ENCODE results near the gene THAP12. TPM values are rescaled to one million over a fixed set of nuclear protein-coding genes. Genes with fewer than 3 reads are reported as not detected.

Gene THAP12
- total RNA-seq, 1 donor from 2014 or later = 58.4 TPM

- no peak for DNase-seq (ENCODE audit: low spot score in 2 of 2, unreplicated experiment in 2 of 2)
- H3K27me3 Mint-ChIP-seq (ENCODE audit: low read depth) = peaks cover 38% of the 10 kb centered on the region
- H3K36me3 Mint-ChIP-seq = no peaks in the 10 kb centered on the region
- peaks cover 8% of the 10 kb centered on the region for H3K4me1 Mint-ChIP-seq
- no peak overlapping the region for H3K4me3 Mint-ChIP-seq
- no peak overlapping the region for H3K27ac Mint-ChIP-seq
- TF ChIP-seq CTCF (IDR thresholded peaks at IDR 0.05; ENCODE audit: unreplicated experiment) = no peak
- no peaks in the 10 kb centered on the region for H3K9me3 Mint-ChIP-seq
Measured at GRCh38 chr11:76316726-76317125, 64.2 kb downstream of the THAP12 start.

- Mint-ChIP-seq H3K27me3 (ENCODE audit: low read depth) (peaks cover 25% of the 10 kb centered on the region), H3K9me3 (no peaks in the 10 kb centered on the region), H3K4me3 (no peak overlapping the region), H3K27ac (no peak overlapping the region), H3K4me1 (peaks cover 5% of the 10 kb centered on the region), H3K36me3 (no peaks in the 10 kb centered on the region)
- TF ChIP-seq CTCF (IDR thresholded peaks at IDR 0.05; ENCODE audit: unreplicated experiment) = no peak
- no peak for DNase-seq (ENCODE audit: low spot score in 2 of 2, unreplicated experiment in 2 of 2)
Measured at GRCh38 chr11:76315182-76315853, 65.6 kb downstream of the THAP12 start.

GRCh38 chr11:76314741-76315090 is 66.2 kb downstream of the THAP12 start:
- Mint-ChIP-seq H3K4me1 (peaks cover 5% of the 10 kb centered on the region), H3K36me3 (no peaks in the 10 kb centered on the region), H3K4me3 (no peak overlapping the region), H3K27ac (no peak overlapping the region), H3K27me3 (ENCODE audit: low read depth) (peaks cover 20% of the 10 kb centered on the region), H3K9me3 (no peaks in the 10 kb centered on the region)
- TF ChIP-seq CTCF (IDR thresholded peaks at IDR 0.05; ENCODE audit: unreplicated experiment) = no peak
- no peak for DNase-seq (ENCODE audit: low spot score in 2 of 2, unreplicated experiment in 2 of 2)

- H3K36me3 Mint-ChIP-seq = no peaks in the 10 kb centered on the region
- H3K4me1 Mint-ChIP-seq = peaks cover 5% of the 10 kb centered on the region
- H3K27ac Mint-ChIP-seq = no peak overlapping the region
Measured at GRCh38 chr11:76313913-76314740, 66.8 kb downstream of the THAP12 start.

GRCh38 chr11:76313271-76313670 is 67.7 kb downstream of the THAP12 start:
- H3K36me3 Mint-ChIP-seq = no peaks in the 10 kb centered on the region
- no peak for TF ChIP-seq CTCF (IDR thresholded peaks at IDR 0.05; ENCODE audit: unreplicated experiment)
- DNase-seq (ENCODE audit: low spot score in 2 of 2, unreplicated experiment in 2 of 2) = no peak
- peaks cover 16% of the 10 kb centered on the region for H3K27me3 Mint-ChIP-seq (ENCODE audit: low read depth)
- H3K4me3 Mint-ChIP-seq = no peak overlapping the region
- H3K9me3 Mint-ChIP-seq = no peaks in the 10 kb centered on the region
- no peak overlapping the region for H3K27ac Mint-ChIP-seq
- H3K4me1 Mint-ChIP-seq = peaks cover 5% of the 10 kb centered on the region

More at GRCh38 chr11:76313913-76314740, 66.8 kb downstream of the THAP12 start:
- Mint-ChIP-seq H3K4me3 (no peak overlapping the region), H3K9me3 (no peaks in the 10 kb centered on the region), H3K27me3 (ENCODE audit: low read depth) (peaks cover 20% of the 10 kb centered on the region)
- no peak for DNase-seq (ENCODE audit: low spot score in 2 of 2, unreplicated experiment in 2 of 2)
- no peak for TF ChIP-seq CTCF (IDR thresholded peaks at IDR 0.05; ENCODE audit: unreplicated experiment)
